Activated T-helper 1 cell treated with Interleukin-2 at 50 U/mL for 16 hours (primary cell): ENCODE measurements around the gene CYP51A1.
"Not testable (repeated sequence)": the region's sequence is repeated elsewhere in the genome, so short reads cannot be mapped to it uniquely, and the experiment has no call there.

Experiments used
- DNase-seq: peaks from one replicate; pipeline ENCODE4 v3.0.0-alpha.2; 2020; ENCODE audit warnings: low read depth

Gene CYP51A1

DNA sequence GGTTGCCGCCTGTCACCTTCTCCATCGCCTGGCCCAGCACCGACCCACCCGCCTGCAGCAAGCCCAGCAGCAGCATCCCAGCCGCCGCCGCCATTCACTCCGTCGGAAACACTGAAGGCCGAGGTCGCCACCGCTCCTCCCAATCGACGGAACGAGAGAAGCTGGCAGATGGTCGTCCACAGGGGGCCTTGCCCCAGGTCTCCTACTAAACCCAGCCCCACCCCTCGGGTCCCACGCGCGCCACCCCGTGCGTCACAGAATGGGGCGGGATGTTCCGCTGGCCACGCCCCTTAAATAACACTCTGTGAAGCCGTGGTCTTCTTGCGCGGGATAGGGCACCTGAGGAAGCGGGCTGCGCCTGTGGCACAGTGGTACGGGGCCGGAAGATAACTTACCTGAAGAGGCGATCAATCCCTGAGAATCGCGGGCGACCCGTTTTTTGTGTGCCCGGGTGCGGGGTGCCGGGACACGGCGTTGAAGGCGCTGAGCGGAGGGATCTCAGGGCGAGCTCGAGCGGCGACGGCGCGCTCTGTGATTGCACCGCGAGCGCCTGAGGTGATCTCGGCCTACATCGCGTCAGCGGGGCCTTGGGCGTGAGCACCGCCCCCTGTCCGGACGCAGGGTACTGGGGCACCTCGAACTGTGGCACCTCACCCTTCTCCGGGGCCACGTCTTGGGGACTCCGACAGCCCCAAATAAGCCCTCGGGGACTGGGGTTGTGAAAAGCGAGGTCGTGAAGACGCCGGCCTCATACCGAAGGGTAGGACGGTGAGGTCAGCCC is at the start of gene CYP51A1:
Gene CYP51A1, minus strand, starts transcription at position 207 of the 781 bp plus-strand sequence. Its CDS starts 113 bp downstream, at position 94.
- peak; percentile 84 for DNase-seq

- DNase-seq: peak; percentile 80
These were observed 44.9 kb upstream of the CYP51A1 start, which contains the start of gene LRRD1 for GRCh38 chr7:92178928-92179924. LRRD1 (minus strand) TSS chr7:92179142; CDS start chr7:92165202, 13,940 bp downstream.

- no peak for DNase-seq
These were observed 43.1 kb upstream of the CYP51A1 start for GRCh38 chr7:92177362-92177761.

DNA sequence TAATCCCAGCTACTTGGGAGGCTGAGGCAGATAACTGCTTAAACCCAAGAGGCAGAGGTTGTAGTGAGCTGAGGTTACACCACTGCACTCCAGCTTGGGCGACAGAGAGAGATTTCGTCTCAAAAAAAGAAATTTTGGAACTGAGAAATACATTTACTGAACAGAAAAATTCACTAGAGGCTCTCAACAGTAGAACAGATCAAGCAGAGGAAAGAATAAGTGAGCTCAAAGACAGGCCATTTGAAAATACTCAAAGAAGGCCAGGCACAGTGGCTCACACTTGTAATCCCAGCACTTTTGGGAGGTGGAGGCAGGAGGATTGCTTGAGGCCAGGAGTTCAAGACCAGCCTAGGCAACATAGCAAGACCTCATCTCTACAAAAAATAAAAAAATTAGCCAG is 35.3 kb upstream of the CYP51A1 start:
- not testable (repeated sequence) for DNase-seq

DNA sequence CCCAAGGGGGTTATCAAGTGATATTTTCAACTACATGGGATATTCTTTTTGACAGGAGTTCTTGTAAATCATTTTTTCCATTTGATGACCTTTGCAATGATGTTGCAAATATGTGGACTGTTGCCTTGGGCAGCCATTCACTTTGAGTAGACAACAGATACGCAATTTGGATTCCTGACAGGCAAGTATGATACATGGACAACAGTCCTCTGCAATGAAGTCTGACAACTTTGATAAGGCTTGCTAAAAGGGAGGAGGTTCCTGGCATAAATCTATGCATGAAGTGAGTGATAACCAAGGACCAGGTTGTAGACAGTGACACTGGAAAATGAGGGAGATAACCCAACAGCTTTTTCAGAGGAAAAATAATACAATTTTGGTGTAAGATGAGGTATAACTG is 27.0 kb upstream of the CYP51A1 start:
- DNase-seq: no peak

GRCh38 chr7:92158660-92159575 is 24.6 kb upstream of the CYP51A1 start:
- no peak for DNase-seq

DNA sequence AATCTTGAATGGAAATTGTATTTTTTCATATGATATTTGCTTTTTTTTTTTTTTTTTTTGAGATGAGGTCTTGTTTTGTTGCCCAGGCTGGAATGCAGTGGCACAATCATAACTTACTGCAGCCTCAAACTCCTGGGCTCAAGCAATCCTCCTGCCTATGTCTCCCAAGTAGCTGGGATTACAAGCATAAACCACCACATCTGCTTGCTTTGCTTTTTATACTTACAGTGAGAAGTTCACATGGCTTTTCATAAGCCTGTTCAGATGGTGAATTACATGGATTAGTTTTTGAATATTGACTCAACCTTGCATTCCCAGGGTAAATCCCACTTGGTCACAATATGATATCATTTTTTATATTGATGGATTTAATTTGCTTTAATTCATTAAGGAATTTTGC is 22.7 kb upstream of the CYP51A1 start:
- no peak for DNase-seq

DNA sequence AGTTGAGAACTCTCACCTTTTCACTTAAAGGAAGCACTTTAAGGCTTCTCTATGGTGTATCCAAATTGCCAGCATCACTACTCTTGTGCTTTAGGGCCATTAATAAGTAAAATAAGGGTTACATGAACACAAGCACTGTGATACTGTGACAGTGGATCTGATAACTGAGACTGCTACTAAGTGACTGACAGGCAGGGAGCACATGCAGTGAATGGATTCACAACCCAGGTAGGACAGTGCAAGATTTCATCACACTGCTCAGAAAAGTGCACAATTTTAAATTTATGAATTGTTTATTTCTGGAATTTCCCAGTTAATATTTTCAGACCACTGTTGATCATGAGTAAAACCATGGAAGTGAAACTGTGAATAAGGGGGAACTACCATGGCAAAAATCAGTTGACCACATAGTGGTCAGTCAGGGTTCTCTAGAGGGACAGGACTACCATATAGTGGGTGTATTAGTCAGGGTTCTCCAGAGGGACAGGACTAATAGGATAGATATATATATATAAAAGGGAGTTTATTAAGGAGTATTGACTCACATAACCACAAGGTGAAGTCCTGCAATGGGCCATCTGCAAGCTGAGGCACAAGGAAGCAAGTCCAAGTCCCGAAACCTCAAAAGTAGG is 20.9 kb upstream of the CYP51A1 start:
- DNase-seq: no peak

- DNase-seq: no peak
These were observed 16.3 kb upstream of the CYP51A1 start for GRCh38 chr7:92150450-92151017.

- DNase-seq: no peak
These were observed 15.5 kb upstream of the CYP51A1 start for GRCh38 chr7:92149736-92150239.

- DNase-seq: not testable (repeated sequence)
These were observed 9.1 kb upstream of the CYP51A1 start for GRCh38 chr7:92143192-92143880.

DNA sequence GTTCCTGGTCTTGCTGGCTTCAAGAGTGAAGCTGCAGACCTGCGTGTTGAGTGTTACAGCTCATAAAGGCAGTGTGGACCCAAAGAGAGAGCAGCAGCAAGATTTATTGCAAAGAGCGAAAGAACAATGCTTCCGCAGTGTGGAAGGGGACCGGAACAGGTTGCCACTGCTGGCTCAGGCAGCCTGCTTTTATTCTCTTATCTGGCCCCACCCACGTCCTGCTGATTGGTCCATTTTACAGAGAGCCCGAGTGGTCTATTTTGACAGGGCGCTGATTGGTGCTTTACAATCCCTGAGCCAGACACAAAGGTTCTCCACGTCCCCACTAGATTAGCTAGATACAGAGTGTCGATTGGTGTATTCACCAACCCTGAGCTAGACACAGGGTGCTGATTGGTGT is 8.5 kb upstream of the CYP51A1 start:
- not testable (repeated sequence) for DNase-seq

DNA sequence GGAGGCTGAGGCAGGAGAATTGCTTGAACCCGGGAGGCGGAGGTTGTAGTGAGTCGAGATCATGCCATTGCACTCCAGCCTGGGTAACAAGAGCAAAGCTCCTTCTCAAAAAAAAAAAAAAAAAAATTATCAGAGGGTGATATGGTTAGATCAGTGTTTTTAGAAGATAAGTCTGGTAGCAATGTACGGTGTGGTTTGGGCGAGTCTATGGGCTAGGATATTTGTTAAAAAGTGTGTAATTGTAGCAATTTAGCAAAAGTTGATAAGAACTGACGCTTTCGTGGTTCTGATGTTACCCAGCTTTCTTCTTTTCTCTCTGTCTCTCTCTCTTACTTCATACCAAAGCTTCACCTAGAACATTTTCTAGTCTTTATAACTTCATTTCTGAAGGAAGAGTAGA is 6.9 kb upstream of the CYP51A1 start:
- no peak for DNase-seq

DNA sequence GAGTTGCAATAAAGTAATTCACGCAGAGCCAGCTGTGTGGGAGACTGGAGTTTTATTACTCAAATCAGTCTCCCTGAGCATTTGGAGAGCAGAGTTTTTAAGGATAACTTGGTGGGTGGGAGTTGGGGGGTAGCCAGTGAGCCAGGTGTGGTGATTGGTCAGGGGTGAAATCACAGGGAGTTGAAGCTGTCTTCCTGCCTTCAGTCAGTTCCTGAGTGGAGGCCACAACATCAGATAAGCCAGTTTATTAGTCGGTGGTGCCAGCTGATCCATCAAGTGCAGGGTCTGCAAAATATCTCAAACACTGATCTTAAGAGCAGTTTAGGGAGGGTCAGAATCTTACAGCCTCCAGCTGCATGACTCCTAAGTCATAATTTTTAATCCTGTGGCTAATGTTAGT is 3.3 kb upstream of the CYP51A1 start:
- DNase-seq: no peak

- no peak for DNase-seq
These were observed 994 bp upstream of the CYP51A1 start for GRCh38 chr7:92135052-92135889.

- DNase-seq: peak; percentile 33
These were observed 473 bp downstream of the CYP51A1 start for GRCh38 chr7:92133737-92134270.

GRCh38 chr7:92133133-92133736 is 1.0 kb downstream of the CYP51A1 start:
- DNase-seq: no peak

GRCh38 chr7:92131764-92132330 is 2.4 kb downstream of the CYP51A1 start:
- no peak for DNase-seq
